Measurements from ENCODE around the gene SEZ6L.

SEZ6L gene

DNA sequence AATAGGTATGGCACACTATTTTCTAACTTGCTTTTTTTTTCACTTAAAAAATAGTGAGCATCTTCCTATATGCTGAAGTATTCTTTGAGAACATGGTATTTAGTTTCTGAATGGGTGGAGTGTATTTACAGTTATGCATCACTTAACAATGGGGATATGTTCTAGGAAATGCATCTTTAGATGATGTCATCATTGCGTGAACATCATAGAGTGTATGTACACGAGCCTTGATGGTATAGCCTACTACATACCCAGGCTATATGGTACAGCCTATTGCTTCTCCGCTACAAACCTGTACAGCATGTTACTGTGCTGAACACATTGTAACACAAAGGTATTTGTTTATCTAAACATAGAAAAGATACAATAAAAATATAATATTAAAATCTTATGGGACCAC is 135.5 kb downstream of the SEZ6L start:
- DNase-seq (ENCODE audit: insufficient read length) (no peak), FAIRE-seq (no peak)
- TF ChIP-seq TAF1 (IDR thresholded peaks at IDR 0.05; ENCODE audit: borderline replicate concordance, low read depth, low read length), result no peak
- TF ChIP-seq POLR2A (IDR thresholded peaks at IDR 0.05; ENCODE audit: low read depth, low read length), result no peak
- TF ChIP-seq POLR2AphosphoS5 (IDR thresholded peaks at IDR 0.05; ENCODE audit: low read depth, low read length), result no peak

DNA sequence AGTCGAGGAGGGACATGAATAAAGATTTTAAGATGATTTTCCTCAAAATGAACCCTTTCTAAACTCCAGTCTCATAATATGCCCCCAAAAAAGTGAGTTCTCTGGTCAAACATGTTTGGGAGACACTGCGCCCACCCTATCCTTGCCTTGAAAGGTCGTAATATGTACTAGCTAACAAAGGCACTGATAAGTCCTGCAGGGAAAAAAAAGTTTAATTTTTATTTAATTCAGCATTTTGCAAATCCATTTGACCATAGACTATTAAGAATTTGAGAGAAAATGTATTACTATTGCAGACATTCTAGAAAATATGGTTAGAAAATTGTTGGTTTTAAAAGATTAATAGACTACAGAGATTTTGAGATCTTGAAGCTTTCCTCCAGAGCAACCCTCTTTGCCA is 139.2 kb downstream of the SEZ6L start:
- DNase-seq (ENCODE audit: insufficient read length), result no peak
- FAIRE-seq, result no peak
- TF ChIP-seq POLR2AphosphoS5 (IDR thresholded peaks at IDR 0.05; ENCODE audit: low read depth, low read length) (no peak), TAF1 (IDR thresholded peaks at IDR 0.05; ENCODE audit: borderline replicate concordance, low read depth, low read length) (no peak), POLR2A (IDR thresholded peaks at IDR 0.05; ENCODE audit: low read depth, low read length) (no peak)

DNA sequence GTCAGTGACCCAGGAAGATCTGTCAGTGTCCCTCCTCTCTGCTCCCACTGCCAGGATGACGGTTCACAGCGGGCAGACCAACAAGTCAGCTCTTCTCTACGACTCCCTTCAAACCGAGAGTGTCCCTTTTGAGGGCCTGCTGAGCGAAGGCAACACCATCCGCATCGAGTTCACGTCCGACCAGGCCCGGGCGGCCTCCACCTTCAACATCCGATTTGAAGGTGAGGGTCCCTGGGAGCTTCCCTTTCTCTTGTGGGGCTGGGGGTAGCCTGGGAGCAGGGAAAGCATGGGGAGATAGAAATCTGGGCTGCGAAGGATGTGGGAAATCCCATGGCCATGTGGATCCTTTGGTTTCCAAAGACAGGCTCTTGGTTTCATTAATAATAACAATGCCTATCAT is 141.4 kb downstream of the SEZ6L start:
- DNase-seq (ENCODE audit: insufficient read length) (no peak), FAIRE-seq (no peak)
- TF ChIP-seq TAF1 (IDR thresholded peaks at IDR 0.05; ENCODE audit: borderline replicate concordance, low read depth, low read length) (no peak), POLR2A (IDR thresholded peaks at IDR 0.05; ENCODE audit: low read depth, low read length) (no peak), POLR2AphosphoS5 (IDR thresholded peaks at IDR 0.05; ENCODE audit: low read depth, low read length) (no peak)

DNA sequence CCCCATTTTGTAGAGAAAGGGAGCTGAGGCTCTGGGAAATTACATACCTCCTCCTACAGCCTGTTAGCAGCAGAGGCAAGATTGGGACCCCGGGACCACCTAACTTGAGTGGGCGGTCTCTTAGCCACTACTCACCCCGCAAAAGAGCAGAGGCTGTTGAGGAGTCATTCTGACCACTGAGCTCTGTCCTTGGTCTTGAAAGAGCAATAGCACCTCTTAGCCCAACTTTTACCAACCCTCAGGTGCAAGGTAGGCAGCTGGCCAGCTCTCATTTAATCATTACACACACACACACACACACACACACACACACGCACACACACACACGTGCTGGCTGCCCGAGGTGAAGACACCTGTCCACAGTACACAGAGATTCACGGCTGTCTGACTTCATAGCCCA is 144.0 kb downstream of the SEZ6L start:
- TF ChIP-seq TAF1 (IDR thresholded peaks at IDR 0.05; ENCODE audit: borderline replicate concordance, low read depth, low read length) (no peak), POLR2AphosphoS5 (IDR thresholded peaks at IDR 0.05; ENCODE audit: low read depth, low read length) (no peak), POLR2A (IDR thresholded peaks at IDR 0.05; ENCODE audit: low read depth, low read length) (no peak)
- DNase-seq (ENCODE audit: insufficient read length), result no peak

DNA sequence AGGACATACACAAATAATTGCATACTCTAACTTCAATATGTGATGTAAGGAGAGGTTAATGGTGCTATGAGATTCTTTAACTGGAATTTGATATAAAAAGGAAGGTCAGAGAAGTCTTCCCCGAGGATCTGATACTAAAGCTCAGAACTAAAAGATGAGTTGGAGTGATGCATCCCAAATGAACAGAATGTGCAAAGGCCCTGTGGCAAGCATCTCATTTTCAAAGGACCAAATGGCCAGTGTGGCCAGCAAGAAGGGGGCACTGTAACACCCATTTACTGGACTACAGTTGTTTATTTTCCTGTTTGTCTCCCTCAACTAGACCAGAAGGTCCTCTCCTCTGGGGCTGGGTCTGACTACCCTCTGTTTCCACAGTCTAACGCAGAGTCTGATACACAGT is 144.9 kb downstream of the SEZ6L start:
- FAIRE-seq, result no peak
- no peak for DNase-seq (ENCODE audit: insufficient read length)
- TF ChIP-seq POLR2AphosphoS5 (IDR thresholded peaks at IDR 0.05; ENCODE audit: low read depth, low read length), result no peak
- TF ChIP-seq TAF1 (IDR thresholded peaks at IDR 0.05; ENCODE audit: borderline replicate concordance, low read depth, low read length), result no peak
- TF ChIP-seq POLR2A (IDR thresholded peaks at IDR 0.05; ENCODE audit: low read depth, low read length), result no peak

More for the DNA sequence above, 144.0 kb downstream of the SEZ6L start:
- no peak for FAIRE-seq

DNA sequence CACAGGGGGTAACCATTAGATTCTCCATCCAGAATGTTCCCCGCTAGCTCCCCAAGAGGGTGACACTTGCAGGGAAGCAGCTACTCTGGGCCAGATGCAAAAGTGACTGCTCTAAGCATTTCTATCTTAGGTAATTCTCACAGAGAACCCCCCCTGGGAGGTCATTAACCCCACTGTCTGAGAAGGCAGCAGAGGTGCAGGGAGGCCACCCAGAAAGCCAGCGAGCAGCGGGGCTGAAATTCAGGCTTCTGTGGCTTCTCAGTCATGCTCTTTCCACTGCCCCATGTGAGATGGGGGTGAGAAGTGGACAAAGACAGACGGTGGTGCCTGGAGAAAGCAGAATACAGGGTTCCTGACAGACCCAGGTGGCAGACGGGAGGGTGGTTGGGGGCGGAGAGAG is 145.4 kb downstream of the SEZ6L start:
- DNase-seq (ENCODE audit: insufficient read length) (no peak), FAIRE-seq (no peak)
- TF ChIP-seq POLR2AphosphoS5 (IDR thresholded peaks at IDR 0.05; ENCODE audit: low read depth, low read length), result no peak
- no peak for TF ChIP-seq TAF1 (IDR thresholded peaks at IDR 0.05; ENCODE audit: borderline replicate concordance, low read depth, low read length)
- no peak for TF ChIP-seq POLR2A (IDR thresholded peaks at IDR 0.05; ENCODE audit: low read depth, low read length)

DNA sequence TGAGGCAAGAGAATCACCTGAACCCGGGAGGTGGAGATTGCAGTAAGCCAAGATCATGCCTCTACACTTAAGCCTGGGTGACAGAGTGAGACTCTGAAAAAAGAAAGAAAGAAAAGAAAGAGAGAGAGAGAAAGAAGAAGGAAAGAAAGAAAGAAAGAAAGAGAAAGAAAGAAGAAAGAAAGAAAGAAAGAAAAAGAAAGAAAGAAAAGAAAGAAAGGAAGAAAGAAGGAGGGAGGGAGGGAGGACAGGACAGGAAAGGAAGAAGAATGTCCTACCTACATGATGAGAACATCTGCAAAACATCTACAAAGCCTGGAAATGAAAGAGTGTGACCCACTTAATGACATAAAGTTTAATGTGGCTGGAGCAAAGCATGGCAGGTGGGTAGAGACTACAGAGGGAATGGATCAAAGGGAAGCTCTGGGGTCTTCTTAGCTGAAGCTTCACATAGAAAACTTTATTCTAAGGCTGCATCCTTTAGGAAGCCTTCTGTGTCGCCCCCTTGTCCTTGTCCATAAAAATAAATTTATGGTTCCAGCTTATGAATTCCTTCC is 147.5 kb downstream of the SEZ6L start:
- TF ChIP-seq POLR2AphosphoS5 (IDR thresholded peaks at IDR 0.05; ENCODE audit: low read depth, low read length), result no peak
- no peak for FAIRE-seq
- DNase-seq (ENCODE audit: insufficient read length), result no peak

DNA sequence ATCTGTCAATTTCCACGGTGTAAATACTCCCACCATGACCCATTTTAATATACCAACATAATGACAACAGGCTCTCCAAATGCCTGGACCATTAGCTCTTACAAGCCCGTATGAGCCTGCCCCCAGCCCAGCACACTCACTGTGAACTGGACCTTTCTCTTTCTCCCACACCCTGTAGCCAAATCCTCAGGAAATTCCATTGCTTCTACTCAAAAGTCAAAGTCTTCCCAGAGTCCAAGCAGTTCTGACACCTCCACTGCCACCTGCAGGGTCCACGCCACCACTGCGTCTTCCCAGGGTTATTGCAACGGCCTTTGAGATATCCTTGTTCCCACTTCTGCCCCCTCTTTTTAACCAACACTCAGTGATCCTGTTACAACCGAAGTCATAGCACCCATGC is 149.7 kb downstream of the SEZ6L start:
- no peak for DNase-seq (ENCODE audit: insufficient read length)
- FAIRE-seq, result no peak
- TF ChIP-seq TAF1 (IDR thresholded peaks at IDR 0.05; ENCODE audit: borderline replicate concordance, low read depth, low read length) (no peak), POLR2AphosphoS5 (IDR thresholded peaks at IDR 0.05; ENCODE audit: low read depth, low read length) (no peak), POLR2A (IDR thresholded peaks at IDR 0.05; ENCODE audit: low read depth, low read length) (no peak)

DNA sequence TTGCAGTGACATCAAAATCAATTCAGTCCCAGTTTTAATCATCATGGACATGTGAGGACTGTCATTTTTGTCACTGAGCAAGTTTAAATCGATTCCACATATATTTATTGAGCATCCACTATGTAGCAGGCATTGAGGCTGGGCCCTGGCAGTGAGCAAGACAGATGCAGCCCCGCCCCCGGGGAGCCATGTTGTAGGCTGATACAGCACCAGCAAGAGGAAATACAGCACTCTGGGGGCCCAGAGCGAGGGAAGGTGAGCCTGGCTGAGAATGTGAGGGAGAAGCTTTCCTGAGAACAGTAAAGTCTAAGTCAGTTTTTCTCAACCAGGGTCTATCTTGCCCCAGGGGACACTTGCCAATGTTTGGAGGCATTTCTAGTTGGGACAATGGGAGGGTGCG is 151.2 kb downstream of the SEZ6L start:
- no peak for TF ChIP-seq TAF1 (IDR thresholded peaks at IDR 0.05; ENCODE audit: borderline replicate concordance, low read depth, low read length)
- no peak for TF ChIP-seq POLR2AphosphoS5 (IDR thresholded peaks at IDR 0.05; ENCODE audit: low read depth, low read length)
- TF ChIP-seq POLR2A (IDR thresholded peaks at IDR 0.05; ENCODE audit: low read depth, low read length), result no peak
- DNase-seq (ENCODE audit: insufficient read length), result no peak
- no peak for FAIRE-seq

DNA sequence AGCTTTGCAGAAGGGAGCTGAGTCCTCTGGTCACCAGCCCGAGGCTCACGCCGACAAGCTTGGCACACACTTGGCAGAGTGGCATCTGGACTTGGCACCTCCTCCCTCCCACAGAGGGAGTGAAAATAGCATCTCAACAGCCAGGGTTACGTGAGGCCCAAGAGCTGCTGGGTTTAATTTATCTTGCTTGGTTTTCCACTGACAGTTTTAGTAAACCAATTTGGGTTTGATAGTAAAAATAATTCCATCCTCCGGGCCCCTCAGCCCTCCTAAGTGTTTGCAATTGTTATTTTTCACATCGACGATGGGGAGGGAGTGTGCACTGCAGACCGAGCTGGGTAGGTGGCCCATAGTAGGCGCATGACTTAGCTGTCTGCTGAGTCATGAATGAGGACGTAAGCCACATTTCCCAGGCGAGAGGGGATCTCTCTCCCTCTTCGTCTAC is 152.2 kb downstream of the SEZ6L start:
- DNase-seq (ENCODE audit: insufficient read length) (no peak), FAIRE-seq (no peak)
- TF ChIP-seq POLR2A (IDR thresholded peaks at IDR 0.05; ENCODE audit: low read depth, low read length), result no peak
- TF ChIP-seq TAF1 (IDR thresholded peaks at IDR 0.05; ENCODE audit: borderline replicate concordance, low read depth, low read length), result no peak
- no peak for TF ChIP-seq POLR2AphosphoS5 (IDR thresholded peaks at IDR 0.05; ENCODE audit: low read depth, low read length)

DNA sequence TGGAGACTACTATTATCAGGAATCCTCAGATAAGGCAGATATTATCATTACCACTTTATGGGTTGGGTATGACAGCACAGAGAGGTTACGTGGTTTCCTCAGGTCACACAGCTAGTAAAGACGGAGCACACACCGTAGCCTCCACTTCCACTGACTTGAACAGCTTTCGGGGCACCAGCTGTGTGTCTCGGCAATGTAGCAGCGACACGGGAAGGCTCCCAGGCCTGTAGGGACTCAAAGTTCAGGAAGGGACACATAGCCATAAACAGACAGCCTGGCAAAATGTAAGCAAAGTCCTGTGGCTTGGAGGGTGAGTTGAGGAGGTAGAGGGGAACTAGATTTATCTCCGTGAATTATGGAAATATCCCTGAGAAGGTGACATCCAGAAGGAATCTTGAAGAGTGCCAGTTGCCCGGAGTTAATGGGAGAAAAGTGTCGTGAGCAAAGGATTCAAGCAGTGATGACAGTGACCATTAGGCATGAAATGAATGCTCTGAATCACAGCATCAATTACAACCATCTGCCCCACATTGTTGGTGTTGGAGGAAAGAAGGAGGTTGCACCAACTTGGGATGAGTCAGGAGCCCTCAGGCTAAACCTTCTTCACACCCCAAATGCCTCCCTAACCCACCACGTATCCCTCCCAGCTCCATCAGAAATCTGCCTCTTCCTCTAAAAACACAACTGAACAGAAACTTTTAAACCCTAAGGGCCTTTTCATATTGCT is 153.1 kb downstream of the SEZ6L start:
- TF ChIP-seq POLR2A (IDR thresholded peaks at IDR 0.05; ENCODE audit: low read depth, low read length) (no peak), POLR2AphosphoS5 (IDR thresholded peaks at IDR 0.05; ENCODE audit: low read depth, low read length) (no peak), TAF1 (IDR thresholded peaks at IDR 0.05; ENCODE audit: borderline replicate concordance, low read depth, low read length) (no peak)
- FAIRE-seq (no peak), DNase-seq (ENCODE audit: insufficient read length) (no peak)

DNA sequence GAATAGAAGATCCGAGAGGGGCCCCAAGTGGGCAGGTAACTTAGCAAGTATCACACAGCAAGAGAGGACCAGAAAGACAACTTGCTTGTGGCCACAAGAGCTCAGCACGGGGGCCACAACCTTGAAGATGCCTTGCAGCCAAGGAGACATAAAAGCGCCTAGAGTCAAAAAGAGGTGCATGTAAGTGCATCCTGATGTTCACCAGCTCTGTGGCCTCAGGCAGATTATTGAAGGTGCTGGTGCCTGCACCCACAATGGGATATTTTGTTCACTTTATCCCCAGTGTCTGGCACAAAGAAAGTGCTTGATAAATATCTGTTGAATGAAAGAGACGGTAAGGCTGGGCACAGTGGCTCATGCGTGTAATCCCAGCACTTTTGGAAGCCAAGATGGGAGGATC is 153.8 kb downstream of the SEZ6L start:
- DNase-seq (ENCODE audit: insufficient read length) (no peak), FAIRE-seq (no peak)
- no peak for TF ChIP-seq POLR2AphosphoS5 (IDR thresholded peaks at IDR 0.05; ENCODE audit: low read depth, low read length)
- TF ChIP-seq POLR2A (IDR thresholded peaks at IDR 0.05; ENCODE audit: low read depth, low read length), result no peak
- TF ChIP-seq TAF1 (IDR thresholded peaks at IDR 0.05; ENCODE audit: borderline replicate concordance, low read depth, low read length), result no peak
